Lung microvascular endothelial cell (primary cell): ENCODE results near the gene UBE2C. TPM values are rescaled to one million over a fixed set of nuclear protein-coding genes. Genes with fewer than 3 reads are reported as not detected.

Experiments used
- DNase-seq, 2 donors: peaks; one replicate each; pipeline versions ENCODE4 v3.0.0 to v3.0.0-alpha.2; 2010; ENCODE audit warnings: low read depth in 2 of 2
- total RNA-seq: library from RNA; depleted of rRNA; stranded (reverse); fragments of >200 nt; gene quantifications from 2 replicates; pipeline ENCODE4 v1.2.1, GENCODE V29; 2014

Gene UBE2C
- total RNA-seq, 1 donor from 2014 or later = 4.2 TPM

GRCh38 chr20:45859916-45860315 lies 47.5 kb downstream of the UBE2C start:
- no peak for DNase-seq

DNA sequence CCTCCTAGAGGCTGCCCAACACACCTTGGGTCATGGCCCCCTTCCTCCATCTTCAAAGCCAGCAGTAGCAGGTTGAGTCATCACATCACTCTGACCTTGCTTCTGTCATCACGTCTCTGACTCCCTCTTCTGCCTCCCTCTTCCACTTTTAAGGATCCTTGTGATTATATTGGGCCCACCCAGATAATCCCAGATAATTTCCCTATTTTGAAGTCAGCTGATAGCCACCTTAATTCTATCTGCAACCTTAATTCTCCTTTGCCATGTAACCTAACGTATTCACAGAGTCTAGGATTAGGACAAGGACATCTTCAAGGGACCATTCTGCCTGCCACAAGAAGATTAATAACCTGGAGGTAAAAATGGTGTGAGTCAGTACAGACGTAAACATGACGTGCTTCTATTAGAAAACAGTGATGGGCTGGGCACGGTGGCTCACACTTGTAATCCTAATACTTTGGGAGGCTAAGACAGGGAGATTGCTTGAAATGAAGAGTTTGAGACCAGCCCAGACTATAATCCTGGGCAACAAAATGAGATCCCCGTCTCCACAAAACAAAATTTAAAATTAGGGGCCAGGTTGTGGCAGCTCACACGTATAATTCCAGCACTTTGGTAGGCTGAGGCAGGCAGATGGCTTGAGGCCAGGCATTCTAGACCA lies 48.2 kb downstream of the UBE2C start:
- peak in 1 of 2 donors; percentile 20 for DNase-seq

GRCh38 chr20:45861221-45862075 lies 49.0 kb downstream of the UBE2C start:
- peak; percentile 41 to 76 for DNase-seq

DNA sequence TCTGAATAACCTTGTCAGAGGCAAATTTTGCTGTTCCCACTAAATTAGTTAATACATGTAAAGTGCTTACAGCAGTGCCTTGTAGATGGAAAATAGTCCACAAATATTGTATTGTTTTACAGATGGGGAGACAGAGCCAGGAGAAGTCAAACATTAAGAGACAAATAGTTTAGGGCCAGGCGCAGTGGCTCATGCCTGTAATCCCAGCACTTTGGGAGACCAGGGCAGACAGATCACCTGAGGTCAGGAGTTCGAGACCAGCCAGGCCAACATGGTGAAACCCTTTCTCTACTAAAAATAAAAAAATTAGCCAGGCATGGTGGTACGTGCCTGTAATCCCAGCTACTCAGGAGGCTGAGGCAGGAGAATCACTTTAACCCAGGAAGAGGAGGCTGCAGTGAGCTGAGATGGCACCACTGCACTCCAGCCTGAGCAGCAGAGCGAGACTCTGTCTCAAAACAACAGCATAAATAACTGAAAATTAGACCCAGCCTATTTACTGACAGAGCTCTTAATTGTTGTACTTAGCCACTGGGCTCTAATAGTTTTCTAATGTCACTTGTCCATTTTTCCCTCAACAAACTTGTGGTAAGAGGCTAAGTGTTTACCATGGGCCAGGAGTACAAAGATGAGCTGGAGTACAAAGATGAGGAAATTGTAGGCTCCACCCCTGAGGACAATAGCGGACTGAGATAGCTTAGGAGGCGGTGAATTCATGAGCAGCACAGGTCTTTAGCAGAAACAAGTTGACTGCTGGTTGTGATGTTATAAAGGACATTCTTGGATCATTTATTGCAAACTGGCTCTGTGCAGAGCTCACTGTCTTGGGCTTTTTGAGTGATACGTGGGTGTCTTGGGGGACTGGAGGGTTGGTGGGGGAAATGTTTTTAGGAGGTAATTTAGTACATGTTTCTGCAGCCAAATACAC lies 51.4 kb downstream of the UBE2C start:
- DNase-seq = no peak

GRCh38 chr20:45866454-45866853 lies 54.0 kb downstream of the UBE2C start:
- no peak for DNase-seq

Other genes with a start within 250 kb of the UBE2C start
- gene WFDC8, start 233.4 kb upstream of the UBE2C start, total RNA-seq = not detected in 2 replicates
- not detected in 2 replicates for gene WFDC10A, start 182.9 kb upstream of the UBE2C start, total RNA-seq
- gene WFDC9, start 181.4 kb upstream of the UBE2C start, total RNA-seq = not detected in 2 replicates
- not detected in 2 replicates for gene WFDC11, start 142.4 kb upstream of the UBE2C start, total RNA-seq
- not detected in 2 replicates for gene WFDC13, start 110.6 kb upstream of the UBE2C start, total RNA-seq
- not detected in 2 replicates for gene WFDC10B, start 107.6 kb upstream of the UBE2C start, total RNA-seq
- gene SPINT4, start 90.3 kb upstream of the UBE2C start, total RNA-seq = not detected in 2 replicates
- not detected in 2 replicates for gene WFDC3, start 20.8 kb upstream of the UBE2C start, total RNA-seq
- gene DNTTIP1, start 20.7 kb upstream of the UBE2C start, total RNA-seq = 14.4 and 15.1 TPM in 2 replicates
- gene TNNC2, start 14.7 kb downstream of the UBE2C start, total RNA-seq = not detected in 2 replicates
- gene SNX21, start 21.2 kb downstream of the UBE2C start, total RNA-seq = 9.4 and 11.9 TPM in 2 replicates
- 25.7 and 35.3 TPM in 2 replicates for gene ACOT8, start 44.7 kb downstream of the UBE2C start, total RNA-seq
- 5.0 and 7.9 TPM in 2 replicates for gene ZSWIM3, start 45.0 kb downstream of the UBE2C start, total RNA-seq
- gene ZSWIM1, start 68.6 kb downstream of the UBE2C start, total RNA-seq = 2.4 and 4.0 TPM in 2 replicates
- gene SPATA25, start 75.0 kb downstream of the UBE2C start, total RNA-seq = 0.44 and 0.79 TPM in 2 replicates
- gene NEURL2, start 78.6 kb downstream of the UBE2C start, total RNA-seq = 2.2 and 3.0 TPM in 2 replicates
- gene CTSA, start 78.7 kb downstream of the UBE2C start, total RNA-seq = 40.8 and 64.1 TPM in 2 replicates
- 4.4 and 4.8 TPM in 2 replicates for gene PLTP, start 99.5 kb downstream of the UBE2C start, total RNA-seq
- 7.8 and 9.5 TPM in 2 replicates for gene PCIF1, start 122.0 kb downstream of the UBE2C start, total RNA-seq
- 4.4 and 8.9 TPM in 2 replicates for gene ZNF335, start 159.6 kb downstream of the UBE2C start, total RNA-seq
- under 0.01 TPM in 1 of 2 replicates, not detected in the other for gene MMP9, start 196.3 kb downstream of the UBE2C start, total RNA-seq
- gene SLC12A5, start 216.6 kb downstream of the UBE2C start, total RNA-seq = 0.20 and 0.44 TPM in 2 replicates